ENCODE data around the gene RPUSD2. TPM values are rescaled to one million over a fixed set of nuclear protein-coding genes. Genes with fewer than 3 reads are reported as not detected.

Gene RPUSD2
- total and polyA plus RNA-seq, 2 donors (not counting 3 experiments of a cell fraction or from before 2014, with no cell fraction given) = 7.0 to 11.4 TPM

DNA sequence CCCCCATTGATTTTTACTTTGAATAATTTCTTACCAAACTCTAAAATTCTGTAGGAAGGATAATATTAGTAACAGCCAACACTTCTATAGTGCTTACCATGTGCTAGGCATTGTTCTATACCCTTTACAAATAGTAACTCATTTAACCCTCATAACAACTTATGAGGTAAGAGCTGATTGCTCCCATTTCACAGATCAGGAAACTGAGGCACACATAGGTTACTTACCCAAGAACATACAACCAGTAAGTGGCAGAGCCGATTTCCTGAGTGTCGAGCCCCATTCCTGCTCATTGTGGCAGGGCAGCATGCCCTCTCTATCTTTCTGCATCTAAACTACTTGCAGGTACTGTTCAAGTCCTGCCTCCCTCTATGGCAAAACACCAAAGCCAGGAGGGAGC, 13.2 kb upstream of the RPUSD2 start:
- dilution Hi-C loops (cut with MboI; ENCODE audit: extremely low pct_ligation_motif_present, low sequenced_read_pairs) = no loop called here
- intact Hi-C loops (cut with micrococcal nuclease) = no loop called here
- Histone ChIP-seq H3K27me3 (ENCODE audit: control insufficient read depth in 2 of 2, insufficient read depth in 2 of 2, low read length in 2 of 2) (no peaks in the 10 kb centered on the region), H4K20me1 (replicated peaks; ENCODE audit: control insufficient read depth, extremely low read depth, insufficient read depth, low read length) (no peaks in the 10 kb centered on the region), H3K9me3 (replicated peaks; ENCODE audit: control insufficient read depth, insufficient read depth, low read length) (no peaks in the 10 kb centered on the region), H3K9ac (replicated peaks; ENCODE audit: extremely low read depth, insufficient read depth, low read length) (no peak overlapping the region), H3K4me1 (ENCODE audit: control insufficient read depth, extremely low read depth, insufficient read depth, low read length) (no peaks in the 10 kb centered on the region), H3K9me1 (replicated peaks; ENCODE audit: control insufficient read depth, extremely low read depth, insufficient read depth, low read length) (no peaks in the 10 kb centered on the region), H3K4me3 (replicated peaks in 1 of 3; ENCODE audit: insufficient read depth in 1 of 3, low read depth in 1 of 3, low read length in 3 of 3) (no peak overlapping the region), H3K36me3 (ENCODE audit: control insufficient read depth in 2 of 2, extremely low read depth in 1 of 2, insufficient read depth in 2 of 2, low read length in 2 of 2) (peaks cover 0 to 3% of the 10 kb centered on the region in 2 experiments), H3K4me2 (ENCODE audit: insufficient read depth, low read length) (no peak overlapping the region), H2AFZ (ENCODE audit: low read depth, low read length) (no peak overlapping the region), H3K27ac (ENCODE audit: insufficient read depth, low read depth, low read length) (no peak overlapping the region), H3K79me2 (ENCODE audit: control insufficient read depth, insufficient read depth, low read length) (no peaks in the 10 kb centered on the region)
- no peak for DNase-seq (ENCODE audit: low read depth, low spot score)
- no peak for TF ChIP-seq FOS (IDR thresholded peaks at IDR 0.05; ENCODE audit: borderline replicate concordance, insufficient read depth, low read length)
- TF ChIP-seq GATA2 (IDR thresholded peaks at IDR 0.05; ENCODE audit: insufficient read depth, insufficient read length, low read depth, low read length) = no peak
- TF ChIP-seq POLR2A (IDR thresholded peaks at IDR 0.05; ENCODE audit: low read depth, low read length) = no peak
- TF ChIP-seq, protein P1, sequence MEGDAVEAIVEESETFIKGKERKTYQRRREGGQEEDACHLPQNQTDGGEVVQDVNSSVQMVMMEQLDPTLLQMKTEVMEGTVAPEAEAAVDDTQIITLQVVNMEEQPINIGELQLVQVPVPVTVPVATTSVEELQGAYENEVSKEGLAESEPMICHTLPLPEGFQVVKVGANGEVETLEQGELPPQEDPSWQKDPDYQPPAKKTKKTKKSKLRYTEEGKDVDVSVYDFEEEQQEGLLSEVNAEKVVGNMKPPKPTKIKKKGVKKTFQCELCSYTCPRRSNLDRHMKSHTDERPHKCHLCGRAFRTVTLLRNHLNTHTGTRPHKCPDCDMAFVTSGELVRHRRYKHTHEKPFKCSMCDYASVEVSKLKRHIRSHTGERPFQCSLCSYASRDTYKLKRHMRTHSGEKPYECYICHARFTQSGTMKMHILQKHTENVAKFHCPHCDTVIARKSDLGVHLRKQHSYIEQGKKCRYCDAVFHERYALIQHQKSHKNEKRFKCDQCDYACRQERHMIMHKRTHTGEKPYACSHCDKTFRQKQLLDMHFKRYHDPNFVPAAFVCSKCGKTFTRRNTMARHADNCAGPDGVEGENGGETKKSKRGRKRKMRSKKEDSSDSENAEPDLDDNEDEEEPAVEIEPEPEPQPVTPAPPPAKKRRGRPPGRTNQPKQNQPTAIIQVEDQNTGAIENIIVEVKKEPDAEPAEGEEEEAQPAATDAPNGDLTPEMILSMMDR (IDR thresholded peaks at IDR 0.05; ENCODE audit: extremely low read depth in 1 of 2, insufficient read depth in 1 of 2, low read depth in 1 of 2, low read length in 2 of 2) = no peak
- no peak for TF ChIP-seq POLR2AphosphoS5 (IDR thresholded peaks at IDR 0.05; ENCODE audit: insufficient read depth, low read depth, low read length)
- TF ChIP-seq JUN (IDR thresholded peaks at IDR 0.05; ENCODE audit: borderline replicate concordance, insufficient read depth, insufficient read length, low read depth) = no peak
- TF ChIP-seq MAX (IDR thresholded peaks at IDR 0.05; ENCODE audit: insufficient read depth, insufficient read length) = no peak
- TF ChIP-seq MYC (IDR thresholded peaks at IDR 0.05; ENCODE audit: low read depth, low read length) = no peak
- no peak for TF ChIP-seq EZH2 (IDR thresholded peaks at IDR 0.05; ENCODE audit: borderline replicate concordance, low read depth, low read length, severe bottlenecking)
- ChIA-PET CTCF (no interaction called here), POLR2A (no interaction called here)
- FAIRE-seq = no peak
- no TSS peak for BruUV-seq (replicated peaks)
